Measurements from ENCODE around the gene URI1.

DNA sequence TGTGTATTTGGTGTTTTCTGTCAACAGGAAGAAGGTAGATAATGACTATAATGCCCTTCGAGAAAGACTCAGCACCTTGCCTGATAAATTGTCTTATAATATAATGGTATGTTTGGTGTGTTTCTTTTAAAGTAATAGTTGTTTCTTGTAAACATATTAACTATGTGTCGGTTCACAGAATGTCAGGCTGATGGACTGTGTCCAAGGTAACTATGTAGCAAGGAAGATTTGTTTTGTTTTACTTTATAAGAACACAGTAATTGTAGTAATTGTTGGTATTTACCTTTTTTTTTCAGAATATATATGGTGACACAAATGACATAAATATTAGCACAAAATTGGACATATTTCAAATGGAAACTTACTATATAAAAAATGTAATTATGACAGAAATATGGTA is 43.2 kb downstream of the URI1 start:
- TF ChIP-seq POLR2AphosphoS5 (IDR thresholded peaks at IDR 0.05) (no peak), EP300 (IDR thresholded peaks at IDR 0.05; ENCODE audit: low read depth) (no peak)
- TF ChIP-seq, protein P1, sequence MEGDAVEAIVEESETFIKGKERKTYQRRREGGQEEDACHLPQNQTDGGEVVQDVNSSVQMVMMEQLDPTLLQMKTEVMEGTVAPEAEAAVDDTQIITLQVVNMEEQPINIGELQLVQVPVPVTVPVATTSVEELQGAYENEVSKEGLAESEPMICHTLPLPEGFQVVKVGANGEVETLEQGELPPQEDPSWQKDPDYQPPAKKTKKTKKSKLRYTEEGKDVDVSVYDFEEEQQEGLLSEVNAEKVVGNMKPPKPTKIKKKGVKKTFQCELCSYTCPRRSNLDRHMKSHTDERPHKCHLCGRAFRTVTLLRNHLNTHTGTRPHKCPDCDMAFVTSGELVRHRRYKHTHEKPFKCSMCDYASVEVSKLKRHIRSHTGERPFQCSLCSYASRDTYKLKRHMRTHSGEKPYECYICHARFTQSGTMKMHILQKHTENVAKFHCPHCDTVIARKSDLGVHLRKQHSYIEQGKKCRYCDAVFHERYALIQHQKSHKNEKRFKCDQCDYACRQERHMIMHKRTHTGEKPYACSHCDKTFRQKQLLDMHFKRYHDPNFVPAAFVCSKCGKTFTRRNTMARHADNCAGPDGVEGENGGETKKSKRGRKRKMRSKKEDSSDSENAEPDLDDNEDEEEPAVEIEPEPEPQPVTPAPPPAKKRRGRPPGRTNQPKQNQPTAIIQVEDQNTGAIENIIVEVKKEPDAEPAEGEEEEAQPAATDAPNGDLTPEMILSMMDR (IDR thresholded peaks at IDR 0.05) = no peak
